Thyroid gland (tissue), 4 donors: ENCODE measurements around the gene TYMP. TPM values are rescaled to one million over a fixed set of nuclear protein-coding genes. Genes with fewer than 3 reads are reported as not detected.
"Not testable (repeated sequence)": the region's sequence is repeated elsewhere in the genome, so short reads cannot be mapped to it uniquely, and the experiment has no call there.

ENCODE experiments used
- DNase-seq, 2 donors: peaks; one replicate each; pipeline ENCODE4 v3.0.0-alpha.2; 2019
- H3K27ac ChIP-seq, 3 donors: fragments of 200-600 bp; sonication (generic); 1 replicate in 2 of 3; 2 replicates in 1 of 3; pipeline ENCODE4 v1.5.1; 2016 to 2019; ENCODE audit warnings: mild to moderate bottlenecking in 1 of 3, moderate library complexity in 1 of 3
- H3K27me3 ChIP-seq: fragments of 200-600 bp; sonication (generic); one replicate; pipeline ENCODE4 v1.5.1; 2019
- H3K36me3 ChIP-seq, 2 donors: fragments of 200-600 bp; sonication (generic); one replicate each; pipeline ENCODE4 v1.5.1; 2016 to 2019
- H3K4me1 ChIP-seq, 2 donors: fragments of 200-600 bp; sonication (generic); one replicate each; pipeline ENCODE4 v1.5.1; 2017 to 2019
- H3K4me3 ChIP-seq, 3 donors: fragments of 200-600 bp; sonication (generic); replicated peaks in 1 of 3; 1 replicate in 2 of 3; 2 replicates in 1 of 3; pipeline ENCODE4 v1.5.1; 2016; ENCODE audit warnings: mild to moderate bottlenecking in 1 of 3
- H3K9me3 ChIP-seq: fragments of 200-600 bp; sonication (generic); one replicate; pipeline ENCODE4 v1.5.1; 2017
- CTCF ChIP-seq, 6 experiments: fragments of 200-600 bp in 3 of 6; fragments of 450-650 bp in 3 of 6; sonication (generic) in 3 of 6; IDR thresholded peaks; one replicate each; pipeline ENCODE4 v1.5.1; 2016 to 2019; ENCODE audit warnings: antibody characterized with exemption in 6 of 6, mild to moderate bottlenecking in 2 of 6, inconsistent platforms in 1 of 6, moderate library complexity in 1 of 6
- POLR2A ChIP-seq, 2 donors: fragments of 450-650 bp; IDR thresholded peaks; one replicate each; pipeline ENCODE4 v1.6.1; 2017; ENCODE audit warnings: antibody characterized with exemption in 2 of 2, mild to moderate bottlenecking in 2 of 2, moderate library complexity in 1 of 2
- WGBS, 2 donors: methylation state at CpG; one replicate each; pipeline ENCODE4 v1.1.5; 2017; 5-methylcytosine and 5-hydroxymethylcytosine counted together
- intact Hi-C: fragments of 100-400 bp; cut with DNase I; formaldehyde crosslinking; loops from one replicate; pipeline ENCODE4 v1.15.1; 2023
- total RNA-seq, 4 donors: library from RNA; depleted of rRNA; stranded (reverse); fragments of >200 nt; gene quantifications; one replicate each; pipeline ENCODE4 v1.2.3, GENCODE V29; 2016

TYMP gene
- total RNA-seq, 4 donors from 2014 or later = 28.0 to 61.0 (median 33.6) TPM

DNA sequence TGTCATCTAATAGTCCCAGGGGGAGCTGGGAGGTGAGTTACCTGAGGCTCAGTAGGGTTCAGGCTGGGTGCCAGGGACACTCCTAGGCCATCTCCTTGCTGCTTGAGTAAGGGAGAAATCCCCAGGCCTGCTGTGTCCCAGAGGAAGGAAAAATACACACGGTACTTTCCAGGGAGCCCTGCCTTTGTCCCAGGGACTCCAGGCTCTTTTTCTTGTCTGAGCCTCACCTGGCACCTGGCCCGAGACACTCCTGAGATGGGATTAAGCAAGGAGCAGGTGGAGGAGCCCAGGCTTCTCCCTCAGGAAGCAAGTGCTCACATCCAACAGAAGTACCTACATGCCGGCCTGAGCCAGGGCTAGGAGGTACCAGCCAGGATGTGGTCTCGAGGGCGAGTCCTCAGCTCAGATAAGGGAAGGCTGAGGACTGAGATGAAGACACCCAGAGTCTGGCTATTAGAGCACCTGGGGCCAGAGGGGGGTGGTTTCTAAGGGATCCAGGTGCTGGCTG is 15.0 kb upstream of the TYMP start:
- H3K4me3 ChIP-seq = no peak overlapping the region
- H3K27me3 ChIP-seq = no peaks in the 10 kb centered on the region
- TF ChIP-seq CTCF (IDR thresholded peaks at IDR 0.05) (no peak), POLR2A (IDR thresholded peaks at IDR 0.05) (no peak)
- 62 to 79% methylated on average over 4 to 5 of the region's 5 CpGs for WGBS, 2 donors
- H3K27ac ChIP-seq = peak overlapping the region in 2 of 3 donors; percentile 14 to 76
- peaks cover 12 to 46% of the 10 kb centered on the region in 2 donors for H3K4me1 ChIP-seq
- no peaks in the 10 kb centered on the region for H3K36me3 ChIP-seq
- intact Hi-C loops = no loop called here
- no peaks in the 10 kb centered on the region for H3K9me3 ChIP-seq
- peak; percentile 64 to 69 for DNase-seq

GRCh38 chr22:50544078-50544745 is 14.4 kb upstream of the TYMP start:
- Histone ChIP-seq H3K27ac (peak overlapping the region in 2 of 3 donors; percentile 14 to 76), H3K36me3 (no peaks in the 10 kb centered on the region), H3K4me3 (peak overlapping the region in 1 of 3 donors; percentile 25), H3K9me3 (no peaks in the 10 kb centered on the region), H3K4me1 (peaks cover 13 to 50% of the 10 kb centered on the region in 2 donors), H3K27me3 (no peaks in the 10 kb centered on the region)
- 6 to 7% methylated on average over 38 to 39 of the region's 52 CpGs for WGBS, 2 donors
- DNase-seq = peak; percentile 72 to 74
- TF ChIP-seq POLR2A (IDR thresholded peaks at IDR 0.05) = no peak
- TF ChIP-seq CTCF (IDR thresholded peaks at IDR 0.05) = peak; percentile 14 to 64 (median 39)
- intact Hi-C loops = no loop called here

DNA sequence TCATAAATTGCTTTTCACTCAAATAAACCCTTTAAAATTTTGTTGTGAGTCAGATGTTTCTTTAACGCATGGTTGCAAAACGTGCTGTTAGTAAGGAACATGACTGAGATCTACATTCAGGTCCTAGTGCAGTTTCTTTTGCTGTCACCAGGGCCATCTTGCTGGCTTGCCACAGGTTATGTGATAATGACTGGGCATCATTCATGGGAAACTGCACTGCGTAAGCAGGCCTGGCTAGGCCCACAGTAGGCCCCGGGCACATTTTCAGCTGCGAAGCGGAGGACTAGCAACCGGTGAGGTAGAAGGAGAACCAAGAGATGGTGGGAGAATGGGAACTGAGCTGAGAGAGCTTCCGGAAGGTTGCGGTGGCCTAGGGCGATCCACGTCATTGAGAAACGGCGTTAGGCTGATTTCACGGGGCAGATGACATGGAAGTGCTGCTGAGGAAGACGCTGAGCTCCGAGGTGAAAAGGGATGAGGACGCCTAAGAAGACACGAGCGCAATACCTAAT is 12.7 kb upstream of the TYMP start:
- no peak for TF ChIP-seq POLR2A (IDR thresholded peaks at IDR 0.05)
- TF ChIP-seq CTCF (IDR thresholded peaks at IDR 0.05) = no peak
- no peak overlapping the region for H3K4me3 ChIP-seq
- H3K4me1 ChIP-seq = peaks cover 13 to 54% of the 10 kb centered on the region in 2 donors
- H3K9me3 ChIP-seq = no peaks in the 10 kb centered on the region
- DNase-seq = no peak
- no peaks in the 10 kb centered on the region for H3K36me3 ChIP-seq
- no peaks in the 10 kb centered on the region for H3K27me3 ChIP-seq
- intact Hi-C loops = no loop called here
- WGBS, 2 donors = 88 to 91% methylated on average over 19 of the region's 19 CpGs
- H3K27ac ChIP-seq = no peak overlapping the region

- H3K4me3 ChIP-seq, H3K36me3 ChIP-seq, H3K27me3 ChIP-seq, H3K9me3 ChIP-seq, intact Hi-C loops, DNase-seq: not testable (repeated sequence)
- H3K27ac ChIP-seq = peak overlapping the region in 2 of 3 donors; percentile 4 to 55
- 64 to 75% methylated on average over 5 of the region's 5 CpGs for WGBS, 2 donors
- H3K4me1 ChIP-seq = peaks cover 13 to 54% of the 10 kb centered on the region in 2 donors
Observed at GRCh38 chr22:50541667-50542026, 11.8 kb upstream of the TYMP start.

DNA sequence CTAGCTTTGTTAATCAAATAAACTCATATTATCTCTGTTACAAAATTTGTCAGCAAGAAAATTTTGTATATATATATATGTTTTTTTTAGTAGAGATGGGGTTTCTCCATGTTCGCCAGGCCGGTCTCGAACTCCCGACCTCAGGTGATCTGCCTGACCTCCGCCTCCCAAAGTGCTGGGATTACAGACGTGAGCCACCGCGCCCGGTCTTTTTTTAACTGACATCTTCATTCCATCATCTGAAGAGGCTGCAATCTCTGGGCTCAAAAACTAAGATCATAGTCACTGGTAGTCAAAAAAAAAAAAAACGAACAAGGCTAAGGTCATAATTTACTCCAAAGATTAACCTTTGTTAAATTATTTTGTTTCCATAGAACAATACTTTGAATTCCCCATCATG is 10.6 kb upstream of the TYMP start:
- intact Hi-C loops = no loop called here
- Histone ChIP-seq H3K36me3 (no peaks in the 10 kb centered on the region), H3K9me3 (no peaks in the 10 kb centered on the region), H3K27me3 (no peaks in the 10 kb centered on the region), H3K4me1 (peaks cover 13 to 54% of the 10 kb centered on the region in 2 donors), H3K4me3 (no peak overlapping the region), H3K27ac (peak overlapping the region in 2 of 3 donors; percentile 91 to 96)
- no peak for TF ChIP-seq CTCF (IDR thresholded peaks at IDR 0.05)
- TF ChIP-seq POLR2A (IDR thresholded peaks at IDR 0.05) = no peak
- WGBS, 2 donors = 82 to 83% methylated on average over 10 of the region's 10 CpGs
- no peak for DNase-seq
